NCI-H1092 treated with DMSO at 0.1 percent for 48 hours (cell line): ENCODE measurements around the gene ZNF319.

Experiments used
- DNase-seq: peaks from one replicate; lab custom pipeline; 2025; lab: John Stamatoyannopoulos, UW

Gene ZNF319

DNA sequence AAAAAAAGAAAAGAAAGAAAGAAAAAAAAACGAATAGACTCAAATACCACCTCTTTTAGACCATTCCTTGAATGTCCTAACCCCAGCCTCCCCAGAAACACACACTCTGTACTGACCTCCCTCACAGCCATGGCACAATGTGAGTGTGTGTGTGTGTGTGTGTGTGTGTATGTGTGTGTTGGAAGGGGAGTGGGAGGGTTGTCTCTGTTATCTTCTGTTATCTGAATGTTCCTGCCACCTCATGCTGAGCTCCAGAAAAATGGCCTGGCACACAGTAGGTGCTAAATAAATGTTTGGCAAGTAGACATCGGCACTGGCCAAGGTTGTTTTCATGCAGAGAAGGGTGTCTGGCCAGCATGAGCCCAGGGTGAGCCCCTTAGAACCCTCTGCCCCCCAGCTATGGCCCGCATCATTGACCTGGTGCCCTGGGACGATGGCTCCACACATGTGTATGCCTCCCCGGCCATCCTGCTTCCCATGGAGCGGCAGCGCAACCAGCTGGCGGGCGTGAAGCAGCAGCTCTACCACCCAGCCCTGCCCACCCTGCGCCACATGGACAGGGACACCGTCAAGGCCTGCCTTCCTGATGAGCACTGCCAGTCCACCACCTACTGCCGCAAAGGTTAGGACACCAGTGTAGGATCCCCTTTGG lies 22.9 kb downstream of the ZNF319 start:
- DNase-seq = no peak

DNA sequence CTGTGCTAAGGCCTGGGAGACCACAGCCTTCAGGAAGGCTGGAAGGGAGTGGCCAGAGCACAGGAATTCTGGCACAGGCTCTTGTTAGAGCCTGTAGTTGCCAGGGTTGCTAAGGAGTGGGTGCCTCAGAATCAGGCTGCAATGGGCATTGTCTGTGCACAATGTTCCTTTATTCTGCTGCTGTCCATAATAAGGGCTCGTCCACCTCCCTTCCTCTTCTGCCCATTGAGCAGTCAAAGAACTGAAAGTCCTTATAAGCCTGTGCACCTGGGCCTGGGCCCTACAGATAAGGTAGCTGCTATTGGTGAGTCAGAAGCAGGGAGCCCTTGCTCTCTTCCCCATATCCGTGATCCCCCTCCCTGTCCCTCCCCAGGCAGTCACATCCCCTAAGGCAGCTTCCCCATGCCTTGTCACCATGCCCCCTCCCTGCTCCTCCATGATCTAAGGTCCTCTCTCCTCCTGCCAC lies 24.1 kb downstream of the ZNF319 start:
- no peak for DNase-seq

DNA sequence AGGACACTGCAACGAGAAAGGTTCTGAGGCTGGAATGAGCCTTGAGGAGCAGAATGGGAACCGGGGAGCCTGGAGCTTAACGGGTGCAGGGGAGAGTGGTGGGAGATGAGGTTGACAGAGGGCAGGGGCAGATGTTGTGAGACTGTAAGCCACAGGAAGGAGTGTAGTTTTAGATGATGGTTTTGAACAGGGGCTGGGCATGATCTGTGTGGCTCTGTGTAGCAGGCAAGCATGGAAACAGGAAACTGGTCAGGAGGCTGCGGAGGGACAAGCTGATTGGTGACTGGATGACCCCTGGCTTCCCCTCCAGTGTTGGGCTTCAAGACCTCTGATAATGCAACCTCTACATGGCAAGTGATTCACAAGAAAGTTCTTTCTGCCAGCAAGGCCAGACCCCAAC lies 28.2 kb downstream of the ZNF319 start:
- DNase-seq = no peak

DNA sequence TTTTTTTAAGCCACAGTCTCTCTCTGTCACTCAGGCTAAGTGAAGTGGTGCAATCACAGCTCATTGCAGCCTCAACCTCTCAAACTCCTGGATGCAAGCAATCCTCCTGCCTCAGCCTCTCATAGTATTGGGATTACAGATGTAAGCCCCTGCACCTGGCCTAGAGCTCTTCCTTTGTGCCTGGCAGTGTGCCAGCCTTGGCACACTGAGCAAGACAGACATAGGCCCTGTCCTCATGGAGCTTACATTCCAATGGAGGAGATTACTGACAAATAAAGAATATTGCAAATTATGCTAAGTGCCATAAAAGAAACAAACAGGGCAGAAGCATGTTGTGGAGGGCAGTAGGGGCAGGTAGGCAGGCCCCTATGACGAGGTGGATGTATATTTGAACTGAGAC lies 28.6 kb downstream of the ZNF319 start:
- DNase-seq = no peak

DNA sequence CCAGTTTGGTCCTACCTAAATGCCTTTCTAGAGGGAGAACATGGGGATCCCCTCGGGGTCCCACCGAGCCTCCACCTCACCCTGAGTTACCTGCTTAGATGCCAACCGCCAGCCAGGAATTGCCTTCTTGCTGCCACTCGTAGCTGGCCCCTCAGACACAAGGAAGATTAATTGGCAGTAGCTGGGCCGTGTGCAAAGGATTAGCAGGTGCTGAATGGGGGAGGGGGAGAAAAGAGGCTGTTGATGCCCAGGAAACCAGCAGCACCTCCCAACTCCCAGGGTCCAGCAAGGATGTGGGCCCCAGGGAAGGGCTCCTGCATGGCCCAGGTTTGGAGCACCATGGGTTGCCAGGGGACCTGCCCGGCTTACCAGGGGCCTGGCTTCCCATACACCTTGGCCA lies 29.5 kb downstream of the ZNF319 start, which contains the start of gene CNGB1:
Gene CNGB1 (minus strand): TSS at position 159 of the 400 bp plus-strand sequence. CDS start 3,842 bp downstream, outside the sequence.
- DNase-seq = no peak

DNA sequence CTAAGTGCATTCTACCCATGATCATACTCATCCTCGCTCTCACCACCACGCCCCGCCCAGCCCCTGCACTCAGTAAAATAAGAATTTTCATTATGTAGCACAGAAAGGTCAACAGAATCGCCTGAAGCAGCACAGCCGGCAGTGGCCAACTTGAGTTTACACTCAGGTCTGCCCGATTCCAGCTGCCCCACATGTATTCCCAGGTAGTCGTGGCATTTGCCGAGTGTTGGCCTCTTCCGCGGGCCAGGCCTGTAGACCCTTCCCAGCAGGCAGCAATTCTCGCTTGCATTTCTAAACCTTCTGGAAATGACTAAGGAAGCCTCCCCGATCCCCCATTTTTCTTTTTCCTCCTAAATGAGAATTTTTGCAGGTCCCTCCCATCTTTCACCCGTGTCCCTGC lies 30.2 kb downstream of the ZNF319 start:
- no peak for DNase-seq

DNA sequence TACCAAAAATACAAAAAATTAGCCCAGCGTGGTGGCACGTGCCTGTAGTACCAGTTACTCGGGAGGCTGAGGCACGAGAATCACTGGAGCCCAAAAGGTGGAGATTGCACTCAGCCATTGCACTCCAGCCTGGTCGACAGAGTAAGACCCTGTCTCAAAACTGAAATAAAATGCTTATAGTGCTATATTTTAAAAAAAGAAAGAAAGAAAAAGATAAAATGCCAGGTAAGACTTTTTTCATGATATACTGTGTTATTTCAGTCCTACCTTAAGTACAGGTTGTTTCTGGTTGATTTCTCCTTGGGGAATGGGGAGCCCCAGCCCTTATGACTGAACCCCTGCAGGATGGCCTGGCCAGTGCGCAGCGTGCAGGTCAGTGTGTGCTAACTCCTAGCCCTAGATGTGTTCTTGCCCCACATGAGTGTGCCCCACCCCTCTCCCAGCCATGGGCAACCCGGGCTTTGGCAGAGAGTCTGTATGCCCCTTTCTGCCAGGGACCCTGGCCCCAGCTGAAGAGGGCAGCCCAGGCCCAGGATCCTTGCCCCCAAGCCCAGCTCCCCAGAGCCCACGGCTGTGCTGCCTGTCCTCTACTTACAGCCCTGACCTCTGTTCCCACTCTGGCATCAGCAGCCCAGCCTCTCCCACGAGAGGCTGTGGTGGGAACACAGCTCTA lies 30.9 kb downstream of the ZNF319 start:
- no peak for DNase-seq

DNA sequence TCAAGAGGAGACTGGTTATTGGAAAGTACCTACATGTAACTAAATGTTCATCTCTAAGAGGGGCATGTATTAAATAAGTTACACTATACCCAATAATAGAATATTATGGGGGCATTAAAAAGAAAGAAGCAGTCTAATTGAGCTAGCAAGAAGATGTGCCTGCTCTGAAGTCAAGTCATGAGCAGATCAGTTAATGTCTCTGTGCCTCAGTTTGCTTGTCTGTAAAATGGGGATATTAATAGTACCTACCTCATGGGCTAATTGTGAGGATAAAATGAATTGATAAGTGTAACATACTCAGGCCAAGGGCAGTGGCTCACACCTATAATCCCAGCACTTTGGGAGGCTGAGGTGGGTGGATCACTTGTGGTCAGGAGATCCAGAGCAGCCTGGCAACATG lies 32.6 kb downstream of the ZNF319 start:
- DNase-seq = no peak

DNA sequence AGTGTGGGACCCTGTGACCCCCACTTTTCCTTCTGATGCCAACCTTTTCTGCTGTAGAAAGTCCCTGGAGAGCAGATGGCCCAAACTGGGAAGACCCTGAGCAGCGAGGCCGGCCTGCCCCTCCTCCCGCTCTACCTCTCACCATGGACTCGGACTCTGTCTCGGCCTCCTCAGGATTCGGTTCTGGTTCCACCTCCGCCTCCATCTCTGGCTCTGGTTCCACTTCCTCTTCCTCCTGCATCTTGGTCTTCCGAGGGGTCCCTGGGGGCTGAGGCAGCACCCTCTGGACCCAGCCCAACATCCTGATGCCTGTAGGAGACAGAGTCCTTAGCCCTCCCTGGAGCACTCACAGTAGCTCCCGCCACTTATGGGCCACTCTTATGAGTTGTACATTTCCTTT lies 33.5 kb downstream of the ZNF319 start:
- DNase-seq = no peak

DNA sequence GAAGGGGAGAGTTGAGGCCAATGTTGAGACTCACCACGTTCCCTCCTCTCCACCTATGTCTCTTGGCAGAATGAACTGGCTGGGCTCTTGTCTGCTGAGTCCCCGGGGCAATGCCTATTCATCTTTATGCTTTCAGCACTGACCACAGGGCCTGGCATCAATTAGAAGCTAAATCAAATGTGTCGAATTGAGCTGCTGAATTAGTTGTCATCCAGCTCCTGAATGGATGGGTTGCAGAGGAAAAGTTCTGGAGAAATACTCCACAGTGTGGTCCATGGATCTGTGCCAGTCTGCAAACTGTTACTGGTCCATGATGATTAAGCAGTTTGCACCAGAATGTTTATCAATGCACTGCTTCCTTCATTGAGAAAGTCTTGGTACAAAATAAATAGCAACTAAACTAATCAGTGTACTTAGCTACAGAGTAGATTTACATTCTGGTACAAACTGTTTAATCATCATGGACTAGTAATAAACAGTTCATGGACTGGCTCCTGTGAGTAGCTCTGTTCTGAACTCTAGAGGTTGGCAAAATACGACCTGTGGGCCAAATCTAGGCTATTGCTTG lies 34.2 kb downstream of the ZNF319 start:
- no peak for DNase-seq

DNA sequence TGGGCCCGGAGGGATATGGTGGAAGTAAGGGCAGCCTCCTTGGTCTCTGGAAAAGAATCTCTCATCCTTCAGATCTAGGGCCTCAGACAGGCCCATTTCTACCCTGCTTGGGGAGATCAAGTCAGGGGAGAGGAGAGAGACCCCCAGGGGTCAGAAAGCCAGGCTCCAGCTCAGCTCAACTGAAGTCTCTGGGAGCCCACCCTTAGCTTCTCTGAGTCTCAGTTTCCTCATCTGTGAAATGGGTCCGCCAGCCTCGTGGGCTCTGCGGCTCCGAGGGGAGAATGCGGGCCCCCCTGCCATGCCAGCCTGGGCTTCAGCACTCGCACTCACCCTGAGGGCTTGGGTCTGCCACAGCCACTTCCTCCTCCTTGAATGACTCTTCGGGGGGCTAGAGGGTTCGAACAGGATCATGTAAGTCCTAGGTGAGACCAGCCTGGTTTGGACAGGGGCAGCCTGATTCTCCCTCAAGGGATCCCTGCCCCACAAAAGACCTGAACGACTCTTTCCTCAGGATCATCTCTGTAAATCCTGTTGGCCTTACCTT lies 36.2 kb downstream of the ZNF319 start:
- DNase-seq = no peak

DNA sequence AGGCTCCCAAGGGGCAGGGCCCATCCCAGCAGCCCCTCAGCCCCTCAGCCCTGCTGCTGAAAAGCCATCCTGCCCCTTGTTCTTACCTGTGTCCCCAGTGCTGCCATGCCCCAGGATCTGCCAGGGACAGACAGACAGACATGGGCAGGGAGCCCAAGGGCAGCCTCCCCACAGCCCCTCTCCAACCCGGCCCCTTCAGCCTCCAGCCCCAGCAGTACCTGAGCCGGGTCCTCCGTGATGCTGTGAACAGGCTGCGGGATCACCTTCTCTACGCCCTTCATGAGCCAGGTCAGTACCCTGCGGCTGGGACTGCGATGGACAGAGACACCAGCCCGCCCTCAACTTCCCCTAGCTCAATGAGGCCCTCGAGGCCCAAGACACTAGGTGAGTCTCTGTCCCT lies 37.7 kb downstream of the ZNF319 start:
- DNase-seq = no peak

DNA sequence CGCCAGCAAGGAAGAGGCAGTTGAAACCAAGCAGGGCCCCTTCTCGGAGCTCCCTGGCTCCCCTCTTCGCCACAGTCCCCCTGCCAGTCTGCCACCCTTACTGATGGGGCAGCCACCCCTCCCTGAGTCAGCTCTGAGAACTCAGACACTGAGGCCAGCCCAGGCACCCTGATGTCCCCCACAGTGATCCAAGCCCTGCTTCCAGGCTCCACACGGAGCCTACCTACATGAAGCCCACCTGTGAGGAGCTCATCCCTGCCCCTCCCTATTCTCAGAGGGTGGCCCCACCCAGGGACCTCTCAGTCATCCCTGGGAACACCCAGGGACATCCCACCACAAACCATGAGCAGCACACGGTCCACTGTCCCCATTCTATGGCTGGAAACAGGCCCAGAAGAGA lies 38.4 kb downstream of the ZNF319 start:
- no peak for DNase-seq

DNA sequence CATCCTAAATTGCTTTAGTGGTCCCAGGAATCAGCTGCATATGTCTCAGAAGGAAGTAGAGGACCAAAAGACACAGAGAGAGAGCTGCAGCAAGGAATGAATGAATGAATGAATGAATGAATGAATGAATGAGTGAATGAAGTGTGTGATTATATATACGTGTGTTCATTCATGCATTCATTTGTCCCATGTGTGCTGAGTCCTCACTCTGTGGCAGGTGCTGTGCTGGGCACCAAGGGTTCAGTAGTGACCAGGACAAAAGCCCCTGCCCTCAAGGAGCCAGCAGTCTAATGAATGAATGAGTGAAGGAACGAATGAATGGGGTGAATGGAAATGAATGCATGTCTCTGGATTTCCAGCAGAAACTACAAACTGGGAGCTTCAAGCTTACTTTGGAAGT lies 38.9 kb downstream of the ZNF319 start:
- no peak for DNase-seq

DNA sequence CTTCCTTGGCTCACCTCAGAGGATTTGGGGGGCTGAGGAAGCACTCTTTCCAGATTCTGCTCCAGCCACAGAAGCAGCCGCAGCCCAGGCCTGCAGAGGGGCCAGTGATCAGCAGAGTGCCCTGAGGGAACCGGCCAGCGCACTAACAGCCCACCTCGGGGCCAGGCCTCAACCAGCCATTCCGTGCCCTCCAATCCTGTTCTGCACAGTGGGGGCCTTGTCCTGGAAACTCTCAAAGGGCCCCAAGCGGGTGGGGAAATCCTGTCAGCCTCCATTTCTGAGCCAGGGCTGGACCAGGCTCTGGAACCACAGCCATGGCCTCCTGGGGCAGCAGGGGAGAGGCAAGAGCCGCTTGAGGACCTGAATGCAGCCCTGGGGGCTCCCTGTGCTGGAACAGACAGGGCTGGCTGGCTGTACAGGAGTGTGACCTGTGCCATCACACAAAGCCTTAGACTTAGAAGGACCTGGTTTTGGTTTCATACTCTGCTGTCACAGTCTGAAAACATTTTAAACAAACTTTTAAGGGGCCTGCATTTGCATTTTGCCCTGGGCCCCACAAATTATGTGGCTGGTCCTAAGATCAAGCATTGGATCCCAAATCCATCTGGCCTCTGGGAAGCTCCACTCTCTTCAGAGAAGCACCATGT lies 39.5 kb downstream of the ZNF319 start:
- no peak for DNase-seq

DNA sequence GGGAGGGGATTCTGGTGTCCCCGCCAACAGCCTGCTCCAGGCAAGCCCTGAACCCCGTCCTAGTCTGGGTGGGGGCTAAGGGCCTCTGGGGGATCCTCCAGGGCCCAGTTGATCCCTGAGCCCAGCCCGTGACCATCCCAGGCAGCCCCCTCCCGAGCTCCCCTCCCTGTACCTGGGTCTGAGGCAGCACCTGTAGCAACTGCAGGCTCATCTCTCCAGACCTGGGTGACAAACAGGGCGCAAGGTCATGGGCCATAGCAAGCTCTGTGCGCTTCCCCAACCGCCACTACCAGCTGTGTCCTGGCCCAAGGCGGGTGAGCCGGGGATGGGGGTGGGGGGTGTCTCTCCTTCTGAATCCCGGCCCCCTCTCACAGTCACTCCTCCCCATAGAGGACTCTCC lies 40.2 kb downstream of the ZNF319 start:
- DNase-seq = no peak

DNA sequence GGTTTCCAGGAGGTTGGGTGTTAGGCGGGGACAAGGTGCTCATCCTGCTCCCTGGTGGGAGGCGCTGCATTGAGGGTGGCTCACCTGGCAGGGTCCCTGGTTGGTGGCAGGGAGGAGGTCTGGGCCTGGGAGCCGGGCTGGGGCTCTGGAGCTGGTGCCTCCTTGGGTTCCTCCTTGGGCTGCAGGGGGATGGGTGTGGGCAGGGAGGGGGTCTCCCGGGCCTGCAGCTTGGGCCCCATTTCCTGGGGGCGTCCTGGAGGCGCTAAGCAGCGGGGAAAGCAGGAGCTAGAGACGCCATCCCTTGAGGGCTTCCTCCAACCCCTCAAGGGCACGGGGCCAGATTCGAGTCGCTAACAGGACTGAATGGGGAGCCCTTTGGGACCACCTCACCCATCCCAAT lies 40.7 kb downstream of the ZNF319 start:
- DNase-seq = no peak

DNA sequence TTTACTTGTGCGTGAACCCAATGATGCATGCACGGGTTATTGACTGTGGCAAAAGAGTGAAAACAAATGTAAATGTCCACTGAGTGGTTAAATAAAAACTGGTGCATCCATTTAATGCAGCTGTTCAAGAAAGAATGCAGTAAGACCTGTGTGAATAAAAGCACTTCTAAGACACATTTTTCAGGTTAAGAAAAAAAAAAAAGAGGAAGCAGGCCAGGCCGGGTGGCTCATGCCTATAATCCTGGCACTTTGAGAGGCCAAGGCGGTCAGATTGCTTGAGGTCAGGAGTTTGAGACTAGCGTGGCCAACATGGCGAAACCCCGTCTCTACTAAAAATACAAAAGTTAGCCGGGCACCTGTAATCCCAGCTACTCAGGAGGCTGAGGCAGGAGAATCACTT lies 41.4 kb downstream of the ZNF319 start:
- DNase-seq = no peak

DNA sequence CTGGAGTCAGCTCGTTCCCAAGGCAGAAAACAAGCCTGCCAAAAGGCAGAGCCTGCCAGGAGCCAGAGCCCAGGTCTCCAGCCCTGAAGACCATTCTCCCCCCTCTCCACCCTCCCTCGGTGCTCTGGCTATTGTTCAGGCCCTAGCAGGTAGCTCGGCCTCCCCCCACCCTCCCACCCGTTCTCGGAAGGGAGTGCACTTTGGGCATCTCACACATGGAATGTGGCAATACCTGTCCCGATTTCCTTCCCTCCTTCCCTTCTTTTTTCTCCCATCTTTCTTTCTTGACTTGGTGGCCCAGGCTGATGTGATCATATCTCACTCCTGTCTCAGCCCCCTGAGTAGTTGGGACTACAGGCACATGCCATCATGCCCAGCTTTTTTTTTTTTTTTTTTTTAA lies 41.9 kb downstream of the ZNF319 start:
- DNase-seq = no peak

DNA sequence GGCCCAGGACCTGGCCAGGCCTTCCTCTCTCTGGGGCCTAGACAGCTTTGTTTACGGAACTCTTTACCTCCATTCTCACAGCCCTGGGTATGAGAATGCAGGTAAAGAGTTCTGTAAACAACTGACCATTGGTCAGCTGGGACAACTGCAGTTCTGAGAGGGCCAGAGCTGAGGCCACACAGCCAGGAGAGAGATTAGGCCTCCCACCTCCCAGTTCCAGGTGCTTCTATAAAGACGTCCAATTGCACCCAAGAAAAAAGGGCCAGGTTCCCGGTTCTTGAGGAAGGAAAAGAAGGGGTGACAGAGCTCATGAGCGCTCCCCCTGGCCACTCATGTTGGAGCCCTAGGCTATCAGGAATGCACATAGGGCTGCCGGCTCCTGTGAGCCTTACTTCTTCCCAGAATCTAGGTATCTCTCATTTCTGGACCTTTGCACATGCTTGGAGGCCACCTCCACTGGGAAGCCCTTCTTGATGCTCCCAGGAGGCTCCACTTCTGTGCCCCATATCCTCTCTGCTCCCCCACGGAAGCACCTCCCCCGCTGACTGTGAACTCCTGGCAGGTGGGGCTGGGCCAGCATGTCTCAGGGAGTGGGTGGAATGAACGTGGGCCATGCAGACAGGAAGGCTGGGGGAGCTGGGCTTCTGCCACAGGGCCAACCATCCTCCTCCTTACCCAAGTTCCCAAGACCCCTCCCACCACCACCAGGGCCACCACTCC lies 42.6 kb downstream of the ZNF319 start:
- DNase-seq = no peak

DNA sequence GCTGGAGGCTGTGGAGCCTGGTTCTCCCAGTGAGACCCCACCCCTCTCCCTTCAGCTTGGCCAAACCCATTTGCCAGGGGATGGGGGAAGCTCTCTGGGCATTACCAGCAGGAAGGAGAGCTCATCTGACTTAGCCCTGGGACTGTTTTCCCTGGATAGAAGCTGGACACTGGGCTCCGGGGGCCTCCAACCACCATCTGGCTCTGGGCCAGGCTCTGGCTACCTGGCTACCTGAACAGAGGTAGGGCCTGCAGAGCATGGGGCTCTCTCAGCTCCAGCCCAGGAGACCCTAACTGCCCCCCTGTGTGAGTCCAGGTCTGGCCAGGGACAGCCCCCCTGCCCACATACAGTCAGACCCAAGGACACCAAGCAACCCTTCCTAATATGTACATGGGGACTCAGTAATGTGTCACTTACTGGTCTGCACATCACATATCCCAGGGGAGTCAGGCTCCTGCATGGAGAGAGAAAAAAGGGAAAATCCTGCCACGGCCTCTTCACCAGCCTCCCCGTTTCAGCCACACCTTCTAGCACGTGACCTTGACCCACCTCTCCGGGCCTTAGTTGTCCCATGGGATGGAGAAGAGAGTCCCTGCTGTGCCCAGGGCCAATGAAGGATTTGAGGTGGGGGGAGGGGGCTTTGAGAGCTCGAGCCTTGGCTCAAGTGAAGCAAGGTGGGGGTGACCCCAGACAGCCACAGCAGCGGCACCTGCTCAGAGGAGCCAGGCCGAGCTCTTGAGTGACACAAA lies 43.4 kb downstream of the ZNF319 start:
- DNase-seq = no peak
